GM19463 (cell line): ENCODE measurements around the gene BHMT.
"Not testable (repeated sequence)": the region's sequence is repeated elsewhere in the genome, so short reads cannot be mapped to it uniquely, and the experiment has no call there.

Experiments used
- ATAC-seq: cut with Tn5 transposase; IDR thresholded peaks from one replicate; pipeline ENCODE4 v1.9.1; 2021; ENCODE audit warnings: mild to moderate bottlenecking, moderate library complexity; ENCODE audit not compliant: unreplicated experiment

The BHMT gene

DNA sequence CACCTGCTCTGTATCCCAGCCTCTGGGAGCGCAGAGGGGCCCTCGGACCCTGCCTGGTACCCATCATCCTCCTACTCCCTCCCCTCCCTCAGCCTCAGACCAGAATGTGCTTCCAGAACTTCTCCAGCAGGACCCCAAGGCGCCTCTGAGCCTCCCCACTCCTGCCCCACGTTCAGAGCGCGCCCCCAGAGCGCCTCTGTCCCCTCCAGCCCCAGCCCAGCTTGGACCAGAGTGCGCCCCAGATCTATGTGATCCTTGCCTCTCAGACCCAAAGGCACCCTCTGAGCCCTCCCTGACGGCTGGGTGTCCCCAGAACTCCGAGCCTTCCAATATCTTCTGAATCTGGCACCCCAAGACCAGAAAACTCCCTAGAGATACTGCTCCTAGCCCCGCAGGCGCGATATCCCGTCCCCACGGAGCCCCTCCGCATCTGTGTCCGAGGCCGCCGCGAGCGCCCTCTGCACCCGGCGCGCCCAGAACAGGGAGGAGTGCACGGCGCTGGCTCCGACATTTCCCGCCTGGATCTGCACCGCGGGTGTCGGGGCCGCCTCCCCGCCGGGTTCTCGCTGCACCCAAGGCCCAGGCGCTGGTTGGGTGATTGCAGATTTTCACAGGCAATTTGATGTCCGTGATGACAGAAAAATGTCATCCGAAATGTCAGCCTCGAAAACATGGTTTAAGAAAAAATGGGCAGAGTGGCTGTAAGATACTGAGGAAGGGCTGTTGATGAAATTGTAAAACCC lies 522 bp downstream of the BHMT start:
- ATAC-seq, result no peak

DNA sequence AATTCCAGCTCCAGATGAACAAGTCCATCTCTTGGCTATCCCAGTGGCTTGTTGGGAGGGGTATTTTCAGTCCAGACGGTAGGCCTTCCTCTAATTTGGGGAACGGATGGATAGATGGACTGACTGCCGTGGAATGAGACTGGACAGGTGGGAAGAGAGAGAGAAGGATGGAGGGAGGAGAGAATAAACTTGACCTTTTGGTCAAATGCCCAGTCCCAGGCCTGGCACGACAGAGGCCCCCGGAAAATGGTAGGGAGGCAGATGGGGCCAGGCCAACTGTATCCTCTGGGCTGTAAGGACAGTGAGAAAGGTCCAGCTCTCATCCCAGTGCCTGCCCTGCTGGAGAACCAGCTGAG lies 1.1 kb downstream of the BHMT start:
- ATAC-seq, result no peak

DNA sequence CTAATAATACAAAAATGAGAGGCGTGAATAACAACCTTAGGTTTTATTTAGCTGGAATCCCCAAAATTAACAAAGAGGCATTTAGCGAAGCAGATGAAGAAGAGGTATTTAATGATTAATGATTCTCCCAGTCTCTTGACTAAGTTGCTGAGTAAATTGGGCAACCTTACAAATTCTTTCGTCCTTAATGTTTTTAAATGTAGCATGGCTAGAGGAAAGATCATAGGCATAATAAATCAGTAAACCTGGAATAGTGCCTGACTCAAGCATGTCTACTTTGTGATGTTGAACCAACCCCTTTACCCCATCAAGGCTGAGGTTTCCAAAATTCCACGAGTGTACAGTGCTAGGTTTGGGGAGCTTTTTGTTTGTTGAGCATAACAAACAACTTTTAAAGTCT lies 7.9 kb downstream of the BHMT start:
- no peak for ATAC-seq

DNA sequence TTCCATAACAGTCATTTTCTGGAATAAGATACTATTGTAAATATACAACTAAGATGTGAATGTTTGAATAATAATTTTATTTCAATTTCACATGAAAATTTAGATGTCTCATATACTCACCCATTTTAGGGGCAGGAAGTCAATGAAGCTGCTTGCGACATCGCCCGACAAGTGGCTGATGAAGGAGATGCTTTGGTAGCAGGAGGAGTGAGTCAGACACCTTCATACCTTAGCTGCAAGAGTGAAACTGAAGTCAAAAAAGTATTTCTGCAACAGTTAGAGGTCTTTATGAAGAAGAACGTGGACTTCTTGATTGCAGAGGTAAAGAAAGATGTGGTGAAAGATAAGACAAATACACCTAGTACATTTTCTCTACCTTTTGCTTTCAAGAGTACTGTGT lies 8.6 kb downstream of the BHMT start:
- ATAC-seq, result no peak

DNA sequence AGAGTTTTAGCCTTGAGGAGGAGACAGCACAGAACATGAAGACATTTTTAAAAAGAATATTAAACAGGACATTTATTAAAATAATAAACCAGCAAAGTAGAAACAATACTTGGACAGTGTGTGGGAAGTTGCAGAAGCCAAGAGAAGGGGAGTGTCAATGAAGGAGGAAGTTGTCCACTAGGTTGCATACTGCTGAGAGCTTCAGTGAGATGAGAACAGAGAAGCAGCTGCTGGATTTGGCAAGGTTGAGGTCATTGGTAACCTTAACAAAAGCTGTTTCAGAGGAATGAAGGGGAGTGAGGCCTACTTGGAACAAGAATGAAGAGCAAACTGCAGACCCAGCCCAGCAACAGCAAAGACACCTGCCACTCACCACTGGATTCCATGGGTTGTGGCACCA lies 11.4 kb downstream of the BHMT start:
- ATAC-seq, result no peak

DNA sequence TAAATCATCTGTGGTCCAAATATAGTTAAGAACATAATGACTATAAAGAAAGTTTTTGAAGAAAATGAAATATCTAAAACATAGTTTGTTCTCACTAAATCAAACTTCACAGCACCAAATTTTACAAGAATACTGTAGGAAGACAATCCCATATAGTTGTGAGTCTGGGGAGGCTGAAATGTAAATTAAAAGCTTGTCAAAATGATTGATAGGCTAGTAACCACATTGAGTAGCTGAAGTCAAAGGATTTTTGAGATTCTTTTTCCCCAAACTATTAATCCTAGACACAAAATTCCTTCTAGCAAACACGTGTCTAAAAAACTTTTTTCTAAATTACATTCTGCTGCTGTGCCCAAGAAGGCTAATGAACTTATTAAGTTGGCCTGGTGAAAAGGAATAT lies 13.0 kb downstream of the BHMT start:
- no peak for ATAC-seq

DNA sequence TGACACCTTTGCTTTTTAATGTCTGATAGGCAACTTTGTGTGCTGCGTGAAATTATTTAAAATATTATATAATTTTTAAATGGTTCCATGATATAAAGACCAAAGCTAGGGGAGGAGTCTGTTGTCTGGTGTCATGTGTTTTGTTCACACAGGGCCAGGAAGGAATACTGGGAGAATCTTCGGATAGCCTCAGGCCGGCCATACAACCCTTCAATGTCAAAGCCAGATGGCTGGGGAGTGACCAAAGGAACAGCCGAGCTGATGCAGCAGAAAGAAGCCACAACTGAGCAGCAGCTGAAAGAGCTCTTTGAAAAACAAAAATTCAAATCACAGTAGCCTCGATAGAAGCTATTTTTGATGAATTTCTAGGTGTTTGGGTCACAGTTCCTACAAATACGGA lies 19.2 kb downstream of the BHMT start:
- ATAC-seq, result no peak

DNA sequence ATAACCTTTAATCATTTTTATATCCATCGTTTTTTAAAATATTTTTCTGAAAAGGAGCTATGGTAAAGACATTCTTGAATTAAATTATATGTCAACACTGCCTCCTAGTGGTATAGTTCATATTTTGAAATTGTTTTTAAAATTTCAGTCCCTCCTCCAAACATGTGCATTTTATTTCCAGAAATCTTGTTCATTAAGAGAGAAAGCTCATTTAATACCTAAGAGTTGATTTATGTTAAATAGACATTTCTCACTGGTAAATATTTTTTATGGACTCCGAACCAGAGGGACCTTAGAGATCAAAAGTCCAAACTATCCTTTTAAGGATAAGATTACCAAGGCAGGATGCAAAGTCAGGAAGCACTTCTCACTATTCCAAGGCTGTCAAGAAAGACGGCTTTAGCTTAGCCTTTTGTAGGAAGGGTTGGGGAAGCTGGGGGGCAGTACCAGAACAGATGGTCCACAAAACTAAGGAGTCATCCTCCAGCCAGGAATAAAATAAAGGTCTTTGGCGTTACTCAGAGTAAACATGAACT lies 21.6 kb downstream of the BHMT start:
- no peak for ATAC-seq

DNA sequence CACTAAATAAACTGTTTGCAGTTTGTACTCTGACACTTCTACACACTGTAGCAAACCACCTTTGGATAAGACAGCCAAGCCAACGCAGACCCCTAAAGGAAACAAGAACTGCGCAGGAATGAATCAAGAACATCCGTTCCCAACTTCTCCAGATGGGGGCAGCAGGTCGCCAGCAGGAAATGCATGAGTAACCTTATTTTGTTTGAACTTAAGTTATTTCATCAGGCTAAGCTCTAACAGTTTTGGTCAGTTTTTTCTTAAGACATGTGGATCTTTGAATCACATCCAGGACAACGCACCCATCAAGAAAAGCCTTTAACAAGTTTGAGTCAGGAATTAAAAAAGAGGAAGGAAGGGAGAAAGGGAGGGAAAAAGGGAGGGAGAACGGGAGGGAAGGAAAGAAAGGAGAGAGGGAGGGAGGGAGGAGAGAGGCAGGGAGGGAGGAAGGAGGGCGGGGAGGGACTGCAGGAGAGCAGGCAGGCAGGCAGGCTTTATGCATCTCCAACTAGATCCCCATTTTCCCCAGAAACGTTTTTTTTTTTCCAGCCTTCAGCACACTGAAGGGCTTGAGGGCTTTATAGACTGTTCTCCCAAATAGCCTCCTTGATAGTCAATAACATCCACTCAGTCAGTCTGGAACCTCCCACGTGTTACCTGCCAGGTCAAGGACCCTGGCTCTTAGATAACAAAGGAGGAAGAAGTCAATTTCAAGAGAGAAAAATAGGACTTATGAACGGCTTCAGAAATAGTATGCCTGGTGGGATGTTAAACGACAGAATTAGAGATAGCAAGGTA lies 22.2 kb downstream of the BHMT start:
- no peak for ATAC-seq

DNA sequence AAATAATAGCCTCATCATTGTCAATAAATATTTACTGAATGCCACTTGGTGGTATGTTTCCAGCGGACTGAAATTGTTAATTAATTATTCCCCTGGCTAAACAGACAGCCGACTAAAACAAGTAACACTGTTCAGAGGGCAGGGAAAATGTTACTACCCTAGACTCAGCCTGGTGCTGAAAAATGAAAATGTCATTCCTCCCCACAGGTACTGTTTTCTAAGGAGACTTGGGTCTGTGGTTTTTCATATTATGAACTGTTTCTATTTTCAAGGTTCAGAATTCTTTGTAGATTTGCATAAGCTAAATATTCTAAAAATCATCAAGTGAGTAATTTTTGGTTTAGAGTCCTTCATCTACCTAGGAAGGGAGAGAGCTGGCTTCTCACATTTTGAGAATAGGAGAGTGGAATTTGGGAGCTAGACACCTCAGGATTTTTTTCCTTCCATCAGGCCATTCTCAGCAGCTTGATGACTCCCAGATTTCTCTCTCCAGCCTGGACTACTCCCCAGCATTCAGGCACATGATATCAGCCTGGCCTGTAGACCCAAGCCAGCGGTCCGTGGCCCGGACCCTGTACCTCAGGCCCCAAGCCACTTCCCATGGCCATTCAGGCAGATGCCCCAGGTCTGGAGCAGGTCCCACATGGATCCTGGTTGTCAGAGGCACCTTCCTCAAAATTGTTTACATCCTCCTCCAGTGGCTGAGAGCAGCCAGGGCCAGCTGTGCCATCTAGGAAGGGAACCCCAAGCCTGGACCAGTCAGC lies 24.4 kb downstream of the BHMT start:
- no peak for ATAC-seq

DNA sequence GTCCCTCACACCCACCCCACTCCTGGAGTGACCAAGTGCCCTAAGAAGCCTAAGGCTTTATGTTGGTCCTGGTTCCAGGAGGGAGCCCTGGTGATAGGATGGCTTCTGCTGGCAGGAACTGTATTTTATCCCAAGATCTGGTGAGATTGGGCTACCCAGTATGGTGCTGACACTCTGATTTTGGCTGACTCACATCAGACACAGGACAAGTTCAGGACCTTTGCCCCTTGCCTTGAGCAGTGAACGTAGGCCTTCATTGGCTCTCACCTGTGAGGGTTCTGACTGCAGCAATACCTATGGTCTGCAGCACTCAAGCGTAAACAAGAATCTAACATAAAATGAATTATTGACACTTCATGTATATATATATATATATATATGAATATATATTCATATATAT lies 25.0 kb downstream of the BHMT start:
- ATAC-seq, result no peak

DNA sequence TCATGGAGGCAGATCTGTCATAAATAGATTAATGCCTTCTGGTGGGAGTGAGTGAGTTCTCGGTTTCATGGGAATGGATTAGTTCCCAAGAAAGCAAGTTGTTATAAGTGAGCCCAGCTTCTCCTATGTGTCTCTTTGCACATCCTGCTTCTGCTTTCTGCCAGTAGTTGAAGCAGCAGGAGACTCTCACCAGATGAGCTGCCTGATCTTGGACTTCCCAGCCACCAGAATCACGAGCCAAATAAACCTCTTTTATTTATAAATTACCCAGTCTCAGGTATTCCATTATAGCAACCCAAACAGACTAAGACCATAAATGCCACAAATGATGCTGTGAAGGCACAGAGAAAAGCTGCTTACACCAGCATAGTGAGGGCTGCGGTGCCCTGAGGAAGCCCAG lies 28.9 kb downstream of the BHMT start:
- no peak for ATAC-seq

DNA sequence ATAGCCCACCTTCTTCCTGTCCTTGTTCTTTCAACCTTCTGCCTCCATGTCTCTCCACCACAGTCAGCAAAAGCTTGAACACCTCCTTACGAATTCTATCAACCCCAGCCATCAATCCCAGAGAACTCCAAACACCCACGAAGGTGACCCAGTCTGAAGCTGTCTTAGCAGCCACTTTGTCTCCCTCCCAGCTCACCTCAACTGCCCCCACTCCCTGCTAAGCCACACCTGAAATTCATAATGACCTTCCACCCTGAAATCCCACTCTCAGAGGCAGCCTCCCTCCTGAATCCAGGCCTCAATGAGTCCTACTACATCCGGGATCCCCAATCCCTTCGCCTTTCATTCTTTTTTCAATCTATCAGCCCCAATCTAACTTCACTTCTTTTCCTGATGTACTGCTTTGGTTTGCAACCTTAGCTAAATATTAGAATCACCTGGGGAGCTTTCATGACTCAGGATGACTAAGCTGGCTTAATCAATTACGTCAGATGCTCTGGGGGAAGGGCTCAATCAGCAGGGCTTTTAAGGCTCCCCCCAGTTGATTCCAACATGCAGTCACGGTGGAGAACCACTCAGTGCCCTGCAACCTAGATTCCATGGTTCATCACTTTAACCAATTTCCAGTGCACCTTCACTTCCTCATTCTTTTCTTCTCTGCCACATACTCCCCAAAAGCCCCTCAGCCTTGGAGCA lies 32.2 kb downstream of the BHMT start:
- ATAC-seq, result no peak

DNA sequence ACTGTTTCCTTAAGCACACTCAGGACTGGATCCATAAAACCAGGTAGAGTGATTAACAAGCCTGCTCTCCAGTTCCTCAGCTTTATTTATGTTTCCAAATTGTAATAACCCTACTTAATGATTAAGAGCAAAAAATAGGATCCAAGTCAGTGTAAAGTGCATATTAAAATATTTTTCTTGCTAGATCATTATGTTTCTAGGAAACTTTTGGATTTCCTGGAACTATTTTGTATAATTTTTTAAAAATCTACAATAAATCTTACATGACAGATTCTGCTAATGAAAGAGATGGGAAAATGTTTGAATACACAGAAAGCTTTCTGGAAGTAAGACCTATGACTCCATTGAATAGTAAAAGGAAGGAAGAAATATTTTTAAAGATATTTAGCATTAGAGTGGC lies 35.5 kb downstream of the BHMT start:
- ATAC-seq, result no peak

DNA sequence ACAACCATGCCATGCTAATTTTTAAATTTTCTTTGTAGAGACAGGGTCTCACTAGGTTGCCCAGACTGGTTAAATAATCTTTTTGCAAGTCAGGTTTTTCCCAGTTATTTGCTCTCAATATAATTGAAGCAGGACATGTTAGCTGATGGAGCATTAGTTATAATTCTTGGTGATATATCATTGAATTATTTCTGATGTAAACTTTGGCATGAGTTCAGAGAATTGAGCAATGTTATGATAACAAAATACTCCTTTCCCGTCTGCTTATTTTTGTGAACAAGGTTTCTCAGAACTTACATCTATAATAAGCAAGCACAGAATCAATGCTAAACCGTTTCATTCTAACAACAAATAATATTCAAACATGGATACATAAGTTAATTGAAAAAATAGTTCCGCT lies 37.8 kb downstream of the BHMT start:
- ATAC-seq, result no peak

DNA sequence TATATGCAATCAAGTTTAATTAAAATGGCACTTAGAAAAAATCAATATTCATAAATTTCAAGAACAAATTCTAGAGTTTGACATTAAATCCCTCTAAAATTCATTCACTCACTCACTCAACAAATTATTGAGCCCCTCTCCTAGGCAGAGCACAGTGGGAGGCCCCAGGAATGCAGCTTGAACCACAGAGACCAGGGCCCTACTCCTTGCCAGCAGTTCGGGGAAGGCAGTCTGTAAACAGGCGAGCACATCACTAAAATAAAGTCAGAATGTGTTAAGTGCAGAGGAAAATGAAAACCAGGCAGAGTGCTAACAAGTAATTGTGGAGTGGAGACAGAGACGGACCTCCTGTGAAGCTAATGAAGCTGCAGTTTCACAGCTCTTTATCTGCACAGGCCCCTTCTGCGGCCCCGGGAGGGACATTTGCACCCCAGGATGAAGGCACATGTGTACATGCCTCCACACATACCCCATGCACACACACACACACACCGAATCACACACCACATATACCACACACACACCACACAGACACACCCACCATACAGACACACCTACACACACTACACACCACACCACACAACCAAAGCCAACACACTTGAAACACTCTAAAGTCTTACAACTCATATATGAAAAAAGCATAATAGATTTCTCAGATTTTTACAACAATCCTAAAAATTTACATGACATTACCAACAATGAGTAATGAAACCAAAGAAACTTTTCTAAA lies 40.5 kb downstream of the BHMT start:
- ATAC-seq, result no peak

DNA sequence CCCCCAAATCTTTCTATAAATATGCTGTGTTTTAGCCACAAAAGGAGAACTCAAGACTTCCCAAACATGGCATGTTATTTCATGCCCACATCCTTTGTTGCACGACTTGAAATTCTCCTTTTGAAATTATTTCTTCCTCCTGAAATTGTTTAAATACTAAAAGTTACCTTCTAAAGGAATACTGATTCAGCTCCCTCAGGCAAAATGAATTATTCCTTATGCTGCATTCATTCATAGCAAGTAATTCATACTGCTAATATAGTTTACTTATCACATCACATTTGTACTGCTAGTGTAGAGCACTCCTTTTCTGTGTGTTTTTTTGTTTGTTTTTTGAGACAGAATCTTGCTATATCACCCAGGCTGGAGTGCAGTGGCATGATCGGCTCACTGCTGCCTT lies 45.7 kb downstream of the BHMT start:
- ATAC-seq, result no peak

DNA sequence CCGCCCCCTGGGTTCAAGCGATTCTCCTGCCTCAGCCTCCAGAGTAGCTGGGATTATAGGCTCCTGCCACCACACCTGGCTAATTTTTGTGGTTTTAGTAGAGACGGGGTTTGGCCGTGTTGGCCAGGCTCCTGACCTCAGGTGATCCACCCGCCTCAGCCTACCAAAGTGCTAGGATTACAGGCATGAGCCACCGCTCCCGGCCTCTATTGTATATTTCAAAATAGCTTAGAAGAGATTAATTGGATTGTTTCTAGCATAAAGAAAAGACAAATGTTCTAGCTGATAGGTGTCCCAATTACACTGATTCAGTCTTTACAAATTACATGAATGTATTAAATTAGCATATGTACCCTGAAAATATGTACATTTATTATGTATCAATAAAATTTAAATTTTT lies 50.0 kb downstream of the BHMT start:
- ATAC-seq, result not testable (repeated sequence)

DNA sequence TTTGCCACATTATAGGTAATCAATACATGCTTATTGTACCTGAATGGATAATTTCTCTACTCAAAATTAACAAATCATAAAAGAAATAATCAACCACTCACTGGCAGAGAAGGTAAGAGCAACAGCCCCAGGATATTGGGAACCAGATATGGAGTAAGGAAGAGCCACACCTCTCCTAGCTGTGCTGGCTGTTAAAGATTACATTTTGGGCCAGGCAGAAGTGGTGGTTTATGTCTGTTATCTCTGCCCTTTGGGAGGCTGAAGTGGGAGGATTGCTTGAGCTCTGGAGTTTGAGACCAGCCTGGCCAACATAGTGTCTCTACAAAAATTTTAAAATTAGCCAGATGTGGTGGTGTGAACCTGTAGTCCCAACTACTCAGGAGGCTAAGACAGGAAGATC lies 56.4 kb downstream of the BHMT start:
- ATAC-seq, result no peak

DNA sequence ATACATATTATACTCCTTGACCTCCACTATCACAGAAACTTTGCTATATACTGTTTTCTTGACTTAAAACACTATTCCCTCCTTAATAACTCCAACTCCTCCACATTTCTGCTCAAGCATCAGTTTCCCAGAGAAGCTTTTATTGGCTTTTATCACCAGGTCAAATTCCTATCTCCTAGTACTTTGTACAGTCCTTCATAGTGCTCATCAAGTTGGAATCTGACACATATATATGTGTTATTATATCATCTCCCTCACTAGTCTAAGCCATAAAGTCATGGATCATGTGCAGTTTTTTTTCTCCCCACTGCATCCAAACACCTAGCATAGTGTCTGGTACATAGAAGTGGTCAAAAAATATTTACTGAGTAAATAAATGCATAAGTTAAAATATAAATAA lies 59.1 kb downstream of the BHMT start:
- no peak for ATAC-seq
